ENCODE measurements around the gene NCOA1.

Gene NCOA1

DNA sequence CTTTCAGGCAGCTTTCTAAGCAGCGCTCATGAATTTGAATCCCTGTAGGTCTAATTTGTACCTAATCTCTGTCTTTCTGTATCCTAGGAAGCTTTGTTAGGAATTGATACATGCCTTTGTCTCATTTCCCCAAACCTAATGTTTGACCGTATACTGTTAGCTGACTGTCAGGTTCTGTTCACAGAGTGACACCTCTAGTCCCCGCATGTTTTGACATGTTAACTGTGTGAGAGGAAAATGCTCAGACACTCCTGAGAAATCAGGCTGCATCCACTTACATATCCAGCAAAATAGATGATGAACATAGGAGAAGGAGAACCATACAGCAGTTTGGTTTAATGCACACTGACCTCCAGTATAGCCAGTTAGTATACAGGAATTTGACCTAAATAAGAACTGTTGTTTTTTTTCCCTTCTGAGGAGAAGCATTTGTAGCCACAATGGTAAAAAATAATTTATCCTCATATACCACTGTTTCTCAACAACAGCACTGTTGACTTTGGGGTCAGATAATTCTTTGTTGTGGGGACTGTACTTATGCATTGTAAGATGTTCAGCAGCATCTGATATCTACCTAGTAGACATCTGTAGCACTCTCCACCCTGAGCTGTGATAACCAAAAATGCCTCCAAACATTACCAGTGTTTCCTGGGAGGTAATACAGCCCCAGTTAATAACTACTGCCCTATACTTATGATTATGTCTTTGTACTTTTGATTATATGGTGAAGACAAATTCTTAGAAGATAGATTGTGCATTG is 130.9 kb downstream of the NCOA1 start:
- no peak for DNase-seq (ENCODE audit: low read depth)
- no peak for TF ChIP-seq CTCF (IDR thresholded peaks at IDR 0.05; ENCODE audit: insufficient read depth, low read depth, low read length, missing control alignments)

GRCh38 chr2:24623535-24623934 is 132.5 kb downstream of the NCOA1 start:
- TF ChIP-seq CTCF (IDR thresholded peaks at IDR 0.05; ENCODE audit: insufficient read depth, low read depth, low read length, missing control alignments): no peak
- no peak for DNase-seq (ENCODE audit: low read depth)
- H3K4me3 ChIP-seq (ENCODE audit: low read depth, low read length): no peak overlapping the region

More for the DNA sequence above, 130.9 kb downstream of the NCOA1 start:
- no peak overlapping the region for H3K4me3 ChIP-seq (ENCODE audit: low read depth, low read length)

GRCh38 chr2:24625728-24626127 is 134.7 kb downstream of the NCOA1 start:
- no peak for TF ChIP-seq CTCF (IDR thresholded peaks at IDR 0.05; ENCODE audit: insufficient read depth, low read depth, low read length, missing control alignments)
- DNase-seq (ENCODE audit: low read depth): no peak
- no peak overlapping the region for H3K4me3 ChIP-seq (ENCODE audit: low read depth, low read length)

DNA sequence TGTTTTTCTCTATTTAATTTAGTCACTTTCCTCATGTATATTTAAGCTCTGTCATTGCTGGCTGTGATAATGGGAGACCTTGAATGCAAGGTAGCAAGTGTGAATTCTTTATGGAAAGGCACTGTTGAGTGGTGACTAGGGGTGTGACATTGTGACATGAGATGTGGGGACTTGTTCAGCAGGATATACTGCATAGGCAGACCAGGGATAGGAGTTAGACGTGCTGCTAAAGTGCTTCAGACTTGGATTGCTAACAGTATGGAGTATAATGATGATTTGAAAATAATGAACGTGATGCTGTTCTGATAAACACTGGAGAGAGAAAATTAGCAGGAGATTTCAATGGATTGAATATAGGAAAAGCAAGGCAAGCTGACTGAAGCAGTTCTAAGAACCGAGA is 135.1 kb downstream of the NCOA1 start:
- TF ChIP-seq CTCF (IDR thresholded peaks at IDR 0.05; ENCODE audit: insufficient read depth, low read depth, low read length, missing control alignments): no peak
- DNase-seq (ENCODE audit: low read depth): no peak
- H3K4me3 ChIP-seq (ENCODE audit: low read depth, low read length): no peak overlapping the region

- no peak for DNase-seq (ENCODE audit: low read depth)
- no peak for TF ChIP-seq CTCF (IDR thresholded peaks at IDR 0.05; ENCODE audit: insufficient read depth, low read depth, low read length, missing control alignments)
Observed at GRCh38 chr2:24628746-24629145, 137.7 kb downstream of the NCOA1 start.

GRCh38 chr2:24632172-24632571 is 141.1 kb downstream of the NCOA1 start:
- H3K4me3 ChIP-seq (ENCODE audit: low read depth, low read length): no peak overlapping the region
- TF ChIP-seq CTCF (IDR thresholded peaks at IDR 0.05; ENCODE audit: insufficient read depth, low read depth, low read length, missing control alignments): no peak
- DNase-seq (ENCODE audit: low read depth): no peak

More at GRCh38 chr2:24628746-24629145, 137.7 kb downstream of the NCOA1 start:
- no peak overlapping the region for H3K4me3 ChIP-seq (ENCODE audit: low read depth, low read length)

- H3K4me3 ChIP-seq (ENCODE audit: low read depth, low read length): no peak overlapping the region
- TF ChIP-seq CTCF (IDR thresholded peaks at IDR 0.05; ENCODE audit: insufficient read depth, low read depth, low read length, missing control alignments): no peak
- no peak for DNase-seq (ENCODE audit: low read depth)
Observed at GRCh38 chr2:24635181-24635580, 144.1 kb downstream of the NCOA1 start.

Measured in GM12865 (cell line).